Measurements from ENCODE around the gene TMEM91. TPM values are rescaled to one million over a fixed set of nuclear protein-coding genes. Genes with fewer than 3 reads are reported as not detected.

Gene TMEM91
- total RNA-seq, 1 donor from 2014 or later, result 14.2 TPM

GRCh38 chr19:41414461-41414860 lies 38.1 kb downstream of the TMEM91 start:
- no peak for TF ChIP-seq CTCF (IDR thresholded peaks at IDR 0.05)
- H3K9me3 ChIP-seq, result no peaks in the 10 kb centered on the region
- peaks cover 75 to 76% of the 10 kb centered on the region in 2 donors for H3K36me3 ChIP-seq
- peaks cover 0 to 6% of the 10 kb centered on the region in 2 donors for H3K4me1 ChIP-seq
- intact Hi-C loops (cut with DNase I), result no loop called here
- no peak overlapping the region for H3K27ac ChIP-seq
- no peak overlapping the region for H3K4me3 ChIP-seq
- no peak for DNase-seq (ENCODE audit: low spot score in 2 of 2)
- H3K27me3 ChIP-seq, result no peaks in the 10 kb centered on the region

DNA sequence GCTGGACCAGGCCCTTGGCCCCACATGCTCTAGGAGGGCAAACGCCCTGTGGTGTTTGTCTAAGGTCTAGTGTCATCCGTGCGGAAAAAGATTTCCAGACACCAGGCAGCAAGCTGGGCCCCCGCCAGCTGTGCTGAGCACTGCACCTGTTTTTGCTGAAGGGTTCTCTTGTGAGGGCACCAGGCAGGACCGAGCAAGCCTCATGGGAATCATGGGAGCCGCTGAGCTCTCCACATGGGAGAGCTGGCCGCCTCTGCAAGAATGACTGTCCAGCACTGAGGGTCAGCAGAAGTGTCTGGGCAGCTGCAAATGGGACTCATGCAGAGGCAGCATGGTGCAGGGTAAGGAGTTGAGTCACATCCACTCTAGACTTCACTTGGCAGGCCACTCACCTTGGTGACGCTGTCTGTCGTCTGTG lies 38.8 kb downstream of the TMEM91 start:
- Histone ChIP-seq H3K4me1 (peaks cover 0 to 2% of the 10 kb centered on the region in 2 donors), H3K27ac (no peak overlapping the region), H3K9me3 (no peaks in the 10 kb centered on the region), H3K4me3 (no peak overlapping the region), H3K27me3 (no peaks in the 10 kb centered on the region), H3K36me3 (peaks cover 82% of the 10 kb centered on the region in 2 donors)
- no peak for DNase-seq (ENCODE audit: low spot score in 2 of 2)
- no peak for TF ChIP-seq CTCF (IDR thresholded peaks at IDR 0.05)
- intact Hi-C loops (cut with DNase I), result no loop called here

DNA sequence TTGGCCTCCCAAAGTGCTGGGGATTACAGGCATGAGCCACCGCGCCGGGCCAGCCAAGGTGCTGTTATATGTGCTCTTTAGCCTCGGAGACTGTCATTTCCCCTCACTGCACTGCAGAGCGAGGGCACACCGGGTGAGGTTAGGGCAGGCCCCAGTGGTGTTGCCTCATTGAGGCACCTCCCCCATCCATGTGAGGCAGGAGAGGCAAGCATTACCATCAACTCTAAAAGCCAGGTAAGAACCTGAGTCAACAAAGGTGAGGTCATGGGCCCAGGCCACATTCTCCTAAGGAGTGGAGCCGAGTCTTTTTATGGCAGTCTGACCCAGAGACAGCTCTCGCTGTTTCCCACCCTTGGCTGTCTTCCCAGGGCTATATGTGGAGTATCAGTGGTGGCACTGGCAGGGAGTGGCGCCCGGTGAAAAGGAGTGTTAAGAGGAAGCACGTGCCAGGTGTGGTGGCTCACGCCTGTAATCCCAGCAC lies 39.9 kb downstream of the TMEM91 start:
- DNase-seq (ENCODE audit: low spot score in 2 of 2), result no peak
- Histone ChIP-seq H3K27me3 (no peaks in the 10 kb centered on the region), H3K27ac (no peak overlapping the region), H3K4me3 (no peak overlapping the region), H3K9me3 (no peaks in the 10 kb centered on the region), H3K4me1 (no peaks in the 10 kb centered on the region), H3K36me3 (peaks cover 83 to 84% of the 10 kb centered on the region in 2 donors)
- intact Hi-C loops (cut with DNase I), result no loop called here
- no peak for TF ChIP-seq CTCF (IDR thresholded peaks at IDR 0.05)

DNA sequence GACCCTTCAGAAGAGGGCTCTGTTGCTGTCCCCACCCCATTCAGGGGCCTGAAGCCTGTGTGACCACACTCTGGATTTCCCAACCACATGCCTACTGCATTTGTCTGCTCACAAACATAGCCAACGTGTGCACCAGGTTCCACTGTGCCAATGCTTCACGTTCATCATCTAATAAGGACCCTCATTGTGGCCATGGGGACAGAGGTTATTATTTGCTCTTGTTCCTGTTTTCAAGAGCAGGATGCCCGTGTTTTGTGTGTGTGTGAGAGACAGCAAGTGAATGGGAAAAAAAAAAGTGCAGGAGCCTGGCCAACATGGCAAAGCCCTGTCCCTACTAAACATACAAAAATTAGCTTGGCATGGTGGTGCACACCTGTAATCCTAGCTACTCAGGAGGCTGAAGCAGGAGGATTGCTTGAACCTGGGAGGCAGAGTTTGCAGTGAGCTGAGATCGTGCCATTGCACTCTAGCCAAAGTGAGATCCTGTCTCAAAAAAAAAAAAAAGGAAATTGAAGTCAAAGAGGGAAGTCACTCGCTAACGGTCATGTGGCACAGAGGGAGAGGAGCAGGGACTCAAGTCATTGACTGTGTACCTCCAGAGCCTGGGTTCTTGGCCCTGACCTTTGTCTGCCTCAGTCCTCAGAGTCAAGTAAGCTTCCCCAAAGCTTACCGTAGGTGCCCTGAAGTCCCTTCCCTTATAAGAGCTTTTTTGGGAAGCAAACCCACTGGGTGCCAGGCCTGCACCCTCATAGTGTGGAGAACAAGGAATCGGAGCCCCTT lies 44.0 kb downstream of the TMEM91 start:
- intact Hi-C loops (cut with DNase I), result no loop called here
- no peak for TF ChIP-seq CTCF (IDR thresholded peaks at IDR 0.05)
- Histone ChIP-seq H3K36me3 (peaks cover 78 to 81% of the 10 kb centered on the region in 2 donors), H3K27me3 (no peaks in the 10 kb centered on the region), H3K4me3 (no peak overlapping the region), H3K4me1 (no peaks in the 10 kb centered on the region), H3K27ac (no peak overlapping the region), H3K9me3 (no peaks in the 10 kb centered on the region)
- no peak for DNase-seq (ENCODE audit: low spot score in 2 of 2)

GRCh38 chr19:41421314-41421713 lies 45.0 kb downstream of the TMEM91 start:
- TF ChIP-seq CTCF (IDR thresholded peaks at IDR 0.05), result no peak
- H3K9me3 ChIP-seq, result no peaks in the 10 kb centered on the region
- H3K4me3 ChIP-seq, result no peak overlapping the region
- DNase-seq (ENCODE audit: low spot score in 2 of 2), result no peak
- no peak overlapping the region for H3K27ac ChIP-seq
- intact Hi-C loops (cut with DNase I), result no loop called here
- no peaks in the 10 kb centered on the region for H3K27me3 ChIP-seq
- H3K36me3 ChIP-seq, result peaks cover 71 to 81% of the 10 kb centered on the region in 2 donors
- H3K4me1 ChIP-seq, result peaks cover 0 to 3% of the 10 kb centered on the region in 2 donors

All from ascending aorta (tissue), 2 donors.